GM21723 (cell line): ENCODE measurements around the gene NMD3.
A peak's percentile ranks its signal among the peaks of the same experiment; 100 is the strongest.
"Not testable (repeated sequence)": the region's sequence is repeated elsewhere in the genome, so short reads cannot be mapped to it uniquely, and the experiment has no call there.

Experiments used
- ATAC-seq: cut with Tn5 transposase; IDR thresholded peaks from one replicate; pipeline ENCODE4 v1.9.1; 2021; ENCODE audit warnings: mild to moderate bottlenecking, moderate library complexity; ENCODE audit not compliant: unreplicated experiment

Gene NMD3

DNA sequence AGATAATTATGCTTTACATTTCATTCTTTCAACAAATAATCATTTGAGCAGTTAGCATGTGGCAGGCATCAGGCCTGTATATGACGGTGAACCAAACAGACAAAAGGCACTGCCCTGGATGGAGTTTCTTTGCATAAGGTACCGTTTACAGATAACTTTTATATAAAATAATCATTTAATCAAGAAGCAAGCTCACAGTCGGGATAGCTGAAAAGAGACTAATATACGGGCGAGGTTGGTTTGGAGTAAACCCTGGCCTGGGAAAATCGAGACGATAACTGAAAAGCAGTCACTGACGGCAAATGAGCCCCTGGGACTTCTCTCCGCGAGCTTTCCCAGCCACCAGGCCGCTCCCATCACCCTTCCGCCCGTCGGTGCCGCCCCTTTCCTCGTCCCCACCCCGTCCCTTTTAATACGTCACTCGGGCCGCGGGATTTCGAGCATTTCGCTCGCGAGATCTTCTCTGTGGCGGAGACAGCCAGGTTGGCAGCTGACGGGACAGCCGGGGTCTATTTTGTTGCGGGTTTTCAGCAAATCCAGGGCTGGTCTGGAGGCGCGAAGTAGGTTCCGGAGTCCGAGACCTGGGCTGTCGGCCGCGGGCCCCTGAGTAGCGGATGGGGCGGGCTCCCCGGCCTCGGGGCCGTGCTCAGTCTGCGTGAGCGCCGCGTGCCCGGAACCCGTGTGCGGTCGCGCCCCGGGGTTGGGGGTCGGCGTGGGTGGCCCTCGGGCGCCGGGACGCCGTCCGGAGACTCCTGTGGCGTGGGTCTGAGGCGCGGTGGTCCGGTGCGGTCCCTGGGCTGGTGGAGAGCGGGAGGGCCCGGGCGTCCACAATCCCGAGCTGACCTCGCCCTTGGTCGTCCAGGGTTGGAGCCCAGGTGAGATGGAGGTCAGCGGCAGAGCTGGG, at the start of gene NMD3:
NMD3 (plus strand) TSS at position 462 of the 904 bp plus-strand sequence. CDS start 703 bp downstream, outside the sequence.
- ATAC-seq, result peak; percentile 99

DNA sequence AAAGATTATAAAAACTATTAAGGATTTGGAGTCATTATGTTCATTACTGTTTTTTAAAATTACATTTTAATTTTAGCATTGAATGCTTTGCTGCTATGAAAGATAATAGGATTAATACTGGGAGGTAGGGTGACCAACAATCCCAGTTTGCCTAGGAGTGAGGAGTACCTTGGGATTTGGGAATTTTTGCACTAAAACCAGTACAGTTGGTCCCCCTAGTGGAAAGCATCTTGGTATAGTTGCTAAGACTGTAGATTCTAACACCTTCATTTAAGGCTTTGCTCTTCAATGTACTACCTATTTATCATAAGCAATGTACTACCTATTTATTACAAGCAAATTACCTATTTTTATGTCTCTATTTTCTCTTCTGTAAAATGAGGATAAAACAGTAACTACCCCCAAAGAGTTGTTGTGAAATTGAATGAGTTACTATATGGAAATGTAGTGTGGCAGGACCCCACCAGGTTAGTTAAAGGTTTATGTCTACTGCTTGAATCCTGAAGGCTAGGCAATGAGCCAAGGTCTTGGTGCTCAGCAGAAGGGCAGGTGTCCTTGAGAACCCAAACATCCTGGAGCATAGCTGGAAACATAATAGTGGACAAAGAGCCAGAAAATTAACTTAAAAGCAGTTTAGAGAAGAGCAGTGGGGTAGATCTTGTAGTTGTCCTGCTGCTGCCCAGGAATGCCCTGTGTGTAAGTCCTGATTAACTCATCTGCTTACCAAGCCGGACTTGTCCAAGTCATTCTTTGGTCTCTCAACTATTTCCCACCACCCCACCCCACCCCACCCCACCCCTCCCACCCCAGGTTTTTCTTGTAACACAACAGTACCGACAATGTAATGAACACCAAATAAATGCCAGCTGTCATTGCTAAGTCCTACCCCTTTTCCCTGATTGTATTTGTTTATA, 49.2 kb upstream of the NMD3 start:
- ATAC-seq, result no peak

DNA sequence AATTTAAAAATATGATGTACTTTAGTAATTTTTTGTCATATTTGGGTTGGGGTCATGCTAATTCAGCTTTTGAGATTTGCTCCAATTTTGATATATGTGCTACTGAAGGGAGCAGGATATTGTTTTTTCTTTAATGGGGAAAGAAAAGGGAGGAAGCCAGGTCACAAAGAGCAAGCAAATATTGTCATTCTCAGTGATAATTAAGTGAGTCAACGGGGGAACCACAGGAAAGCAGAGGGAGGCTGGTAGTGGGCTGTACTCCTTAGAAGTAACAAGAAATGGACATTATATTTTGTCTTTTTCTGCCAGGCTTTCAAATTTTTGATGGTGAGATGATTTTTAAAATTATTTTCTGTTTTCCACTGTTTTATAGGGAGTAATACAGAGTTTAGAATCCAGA, 45.6 kb upstream of the NMD3 start:
- ATAC-seq, result no peak

DNA sequence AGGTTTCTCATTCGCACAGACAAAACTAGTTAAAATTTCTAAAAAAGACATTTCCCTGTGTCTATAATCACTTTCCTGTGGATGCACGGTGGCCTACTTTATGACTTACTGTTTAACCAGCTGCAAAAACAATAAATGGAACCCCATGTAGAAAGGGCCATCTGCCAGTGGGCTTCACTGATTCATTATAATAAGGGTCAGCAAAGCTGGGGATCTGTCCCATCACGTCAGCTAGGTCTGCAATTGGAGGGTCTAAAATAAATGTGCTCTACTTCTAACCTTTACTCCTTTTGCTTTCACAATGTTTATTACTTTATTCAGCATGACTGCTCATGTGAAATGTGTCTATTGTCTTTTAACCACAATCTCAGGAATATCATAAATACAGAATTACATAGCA, 43.1 kb upstream of the NMD3 start:
- ATAC-seq, result no peak

DNA sequence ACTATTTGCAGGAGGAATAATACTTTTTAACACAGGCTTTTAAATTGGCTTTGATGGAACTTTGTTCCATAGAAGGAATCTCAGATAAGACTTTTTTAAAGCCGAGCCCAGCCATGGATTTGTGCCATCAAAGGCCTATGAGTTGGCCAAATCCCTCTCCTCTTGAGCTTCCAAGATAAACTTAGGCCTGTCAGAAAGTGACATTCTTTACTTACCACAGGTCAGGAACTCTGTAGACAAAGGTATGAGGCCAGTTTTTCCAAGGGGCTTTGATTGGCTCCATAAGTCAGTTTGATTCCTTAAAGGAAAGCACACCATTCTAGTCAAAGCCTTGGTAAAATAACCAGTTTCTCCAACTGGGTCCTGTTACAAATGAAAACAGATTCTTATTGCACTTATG, 39.7 kb upstream of the NMD3 start:
- not testable (repeated sequence) for ATAC-seq

DNA sequence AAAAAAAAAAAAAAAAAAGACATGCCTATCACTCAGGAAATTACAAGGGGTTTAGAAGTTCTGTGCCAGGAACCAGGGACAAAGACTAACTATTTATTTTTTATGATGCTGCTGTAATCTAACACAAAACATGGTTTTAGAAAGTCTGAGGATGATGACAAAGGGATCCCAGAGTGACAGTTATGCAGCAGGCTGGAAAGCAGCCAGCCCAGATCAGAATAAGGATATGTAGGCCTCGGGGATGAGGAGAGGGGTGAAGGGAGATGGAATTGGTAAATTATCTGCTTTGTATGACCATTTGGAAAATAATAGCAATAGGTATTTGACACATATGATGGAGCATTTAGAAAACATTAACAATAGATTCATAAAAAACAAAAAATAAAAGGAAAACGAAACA, 34.1 kb upstream of the NMD3 start:
- no peak for ATAC-seq

DNA sequence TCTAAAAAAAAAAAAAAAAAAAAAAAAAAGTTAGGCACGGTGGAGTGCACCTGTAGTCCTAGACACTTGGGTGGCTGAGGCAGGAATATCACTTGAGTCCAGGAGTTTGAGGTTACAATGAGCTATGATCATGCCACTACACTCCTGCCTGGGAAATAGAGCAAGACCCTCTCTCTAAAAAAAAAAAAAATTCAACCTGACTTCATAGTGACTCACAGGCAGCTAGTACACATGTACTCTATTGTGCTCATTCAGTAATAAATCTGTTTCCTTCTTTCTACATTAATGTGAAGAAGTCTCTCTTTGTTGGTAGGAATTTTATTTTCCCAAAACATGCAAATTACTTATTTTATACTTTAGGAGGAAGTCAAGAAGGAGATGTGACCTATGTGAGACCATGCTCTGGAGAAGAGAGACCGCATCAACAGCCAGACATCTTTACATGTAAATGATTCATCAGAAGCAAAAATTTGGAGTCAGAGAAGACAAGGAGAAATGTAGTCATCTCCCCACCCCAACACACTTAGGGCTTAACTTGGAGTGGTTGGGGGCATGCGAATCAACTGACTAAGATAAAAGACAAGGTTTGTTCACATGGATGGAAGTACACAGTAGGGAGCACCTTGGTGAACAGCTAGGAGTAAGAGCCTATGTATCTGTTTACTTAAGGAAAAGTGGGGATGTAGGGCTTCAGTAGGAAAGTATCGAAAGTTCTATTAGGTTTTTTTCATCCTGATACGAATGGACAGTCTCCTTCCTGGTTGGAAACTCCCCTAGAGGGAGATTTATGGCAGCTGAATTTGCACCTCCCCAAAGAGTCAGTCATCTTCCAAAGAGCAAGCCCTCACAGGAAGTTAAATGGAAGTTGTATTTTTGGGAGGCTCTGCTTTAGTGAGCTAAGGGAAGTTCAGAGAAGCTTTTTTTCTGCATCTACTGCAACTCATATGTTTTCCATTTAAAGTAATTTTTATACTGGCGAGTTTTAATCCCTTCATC, 23.0 kb upstream of the NMD3 start:
- no peak for ATAC-seq

DNA sequence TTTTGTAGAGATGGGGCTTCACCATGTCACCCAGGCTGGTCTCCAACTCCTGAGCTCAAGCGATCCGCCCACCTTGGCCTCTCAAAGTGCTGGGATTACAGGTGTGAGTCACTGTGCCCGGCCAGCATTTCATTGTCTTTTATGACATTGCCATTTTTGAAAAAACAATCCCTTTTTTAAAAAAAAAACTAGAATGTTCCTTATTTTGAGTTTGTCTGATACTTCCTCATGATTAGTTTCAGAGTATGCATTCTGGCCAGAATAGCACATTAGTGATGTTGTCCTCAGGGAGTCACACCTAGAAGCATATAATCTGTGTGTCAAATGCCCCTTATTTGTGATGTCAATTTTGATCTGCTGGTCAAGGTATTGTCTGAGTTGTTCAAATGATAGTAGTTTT, 21.2 kb upstream of the NMD3 start:
- ATAC-seq, result no peak

DNA sequence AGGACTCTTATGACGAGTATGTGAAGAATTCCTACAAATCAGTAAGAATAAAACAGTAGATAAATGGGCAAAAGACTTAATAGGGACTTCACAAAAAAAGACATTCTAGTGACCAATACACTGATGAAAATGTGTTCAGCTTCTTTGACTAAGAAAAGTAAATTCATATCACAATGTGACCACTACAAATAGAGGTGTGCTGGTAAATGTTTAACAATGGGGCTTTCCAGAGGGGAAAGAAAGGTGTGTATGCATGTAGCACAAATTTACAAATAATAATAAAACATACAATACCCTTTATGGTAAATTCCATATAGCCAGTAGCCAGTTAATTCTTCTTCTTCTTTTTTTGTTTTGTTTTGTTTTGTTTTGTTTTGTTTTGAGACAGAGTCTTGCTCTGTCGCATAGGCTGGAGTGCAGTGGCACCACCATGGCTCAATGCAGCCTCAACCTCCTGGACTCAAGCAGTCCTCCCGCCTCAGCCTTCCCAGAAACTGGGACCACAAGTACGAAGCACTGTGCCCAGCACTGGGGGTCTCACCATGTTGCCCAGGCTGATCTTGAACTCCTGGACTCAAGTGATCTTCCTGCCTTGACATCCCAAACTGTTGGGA, 17.5 kb upstream of the NMD3 start:
- ATAC-seq, result no peak

DNA sequence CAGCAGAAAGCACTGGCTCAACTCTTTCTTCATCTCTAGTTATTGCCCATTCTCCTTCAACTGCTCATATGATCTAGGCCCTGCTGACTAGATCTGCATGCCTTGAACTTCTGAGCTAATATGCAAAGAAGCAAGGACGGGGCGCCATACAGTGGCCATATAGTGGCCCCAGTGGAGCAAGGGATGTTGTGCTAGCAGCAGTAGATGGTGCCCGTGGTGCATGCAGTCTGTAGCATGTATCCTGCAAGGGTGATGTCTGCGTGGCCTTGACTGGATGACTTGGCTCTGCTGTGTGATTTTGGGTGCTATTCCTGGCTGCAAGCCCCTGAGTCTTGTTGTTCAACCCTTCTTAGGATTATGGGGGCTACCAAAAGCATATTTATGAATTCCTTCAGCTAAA, 12.2 kb upstream of the NMD3 start:
- ATAC-seq, result no peak

DNA sequence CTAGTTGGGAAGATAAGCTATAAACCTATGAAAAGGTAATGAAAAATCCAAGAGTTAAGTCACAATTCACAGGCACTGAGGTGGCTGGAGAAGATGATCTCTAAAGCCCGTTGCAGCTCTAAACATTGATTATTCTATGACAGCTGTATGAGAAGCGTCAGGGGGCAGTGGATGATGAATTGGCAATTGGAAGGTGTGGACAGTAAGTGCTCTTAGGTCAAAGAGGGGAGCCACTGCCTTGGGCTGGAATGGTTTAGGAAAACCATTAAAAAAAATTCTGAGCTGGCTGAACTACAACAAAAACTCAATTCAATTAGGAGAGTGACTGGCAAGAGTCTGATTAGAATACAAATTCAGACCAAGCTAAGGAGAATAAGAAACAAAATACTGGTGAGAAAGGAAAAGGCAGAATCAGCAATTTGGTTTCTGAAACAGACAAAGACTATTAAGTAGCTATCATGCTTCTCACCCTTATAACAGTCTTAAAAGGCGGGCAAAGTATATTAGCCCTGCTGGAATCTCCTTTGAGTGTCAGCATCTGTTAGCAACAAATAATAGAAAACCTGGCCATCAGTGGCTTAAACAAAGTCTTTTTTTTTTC, 8.8 kb upstream of the NMD3 start:
- ATAC-seq, result no peak

DNA sequence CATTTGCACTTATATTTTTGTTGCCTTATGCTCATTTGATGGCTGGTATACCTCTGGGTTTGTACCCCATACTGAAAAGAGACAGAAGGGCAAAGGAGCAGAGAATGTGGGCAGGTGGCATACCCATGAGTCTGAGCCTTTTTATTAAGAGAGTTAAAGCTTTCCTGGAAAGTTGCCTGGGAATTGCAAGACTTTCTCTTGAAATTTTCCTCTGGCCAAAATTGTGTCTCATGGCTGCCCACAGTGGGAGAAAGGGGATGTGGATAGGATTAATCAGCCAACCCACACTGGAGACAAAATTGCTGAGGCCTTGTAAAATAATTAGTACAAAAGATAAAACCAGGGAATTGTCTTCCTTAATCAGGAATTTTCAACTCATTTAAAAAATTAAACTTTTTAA, 8.2 kb upstream of the NMD3 start:
- ATAC-seq, result no peak

DNA sequence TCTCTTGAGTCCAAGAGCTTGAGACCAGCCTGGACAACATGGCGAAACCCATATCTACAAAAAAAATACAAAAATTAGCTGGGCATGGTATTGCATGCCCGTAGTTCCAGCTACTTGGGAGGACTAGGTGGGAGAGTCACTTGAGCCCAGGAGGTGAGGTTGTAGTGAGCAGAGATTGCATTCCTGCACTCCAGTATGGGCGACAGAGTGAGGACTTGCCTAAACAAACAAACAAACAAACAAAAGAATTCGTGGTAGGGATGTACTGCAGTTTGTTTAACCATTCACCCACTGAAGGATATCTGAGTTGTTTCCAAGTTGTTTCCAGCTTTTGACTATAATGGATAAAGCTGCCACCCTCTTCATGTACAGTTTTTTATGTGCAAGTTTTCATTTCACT, 7.5 kb upstream of the NMD3 start:
- ATAC-seq, result no peak

DNA sequence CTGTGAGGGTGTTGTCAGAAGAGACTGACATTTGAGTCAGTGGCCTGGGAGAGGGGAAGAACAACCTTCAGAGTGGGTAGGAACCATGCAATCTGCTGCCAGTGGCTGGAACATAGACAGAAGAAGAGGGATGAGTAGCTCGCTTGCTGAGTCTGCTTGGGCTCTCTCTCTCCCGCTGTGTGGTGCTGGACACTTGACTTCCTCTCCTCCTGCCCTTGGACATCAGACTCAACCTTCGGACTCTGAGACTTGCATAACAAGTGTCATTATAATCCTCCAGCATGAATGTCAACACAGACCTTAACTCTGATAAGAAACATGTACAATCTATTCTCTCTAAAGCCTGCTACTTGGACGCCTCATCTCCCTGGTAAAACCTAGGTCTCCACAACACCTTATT, 5.9 kb upstream of the NMD3 start:
- ATAC-seq, result no peak

DNA sequence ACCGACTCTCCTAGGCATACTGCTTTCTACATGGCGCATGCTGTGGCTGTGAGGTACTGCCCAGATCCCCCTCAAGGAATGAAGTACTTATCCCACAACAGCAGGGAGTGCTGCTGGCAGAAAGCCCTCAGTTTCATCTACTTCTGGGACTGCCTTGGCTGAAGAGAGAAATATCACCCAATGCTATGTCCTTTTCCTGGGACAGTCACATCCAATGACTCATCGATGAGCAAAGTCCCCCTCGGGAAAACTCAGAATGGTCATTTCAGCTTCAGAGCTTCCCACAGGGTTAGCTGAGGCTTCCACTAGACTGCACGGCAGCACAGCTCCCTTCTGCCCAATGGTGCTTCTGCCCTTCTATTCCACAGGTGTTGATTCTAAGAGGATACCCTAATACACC, 3.6 kb upstream of the NMD3 start:
- no peak for ATAC-seq

DNA sequence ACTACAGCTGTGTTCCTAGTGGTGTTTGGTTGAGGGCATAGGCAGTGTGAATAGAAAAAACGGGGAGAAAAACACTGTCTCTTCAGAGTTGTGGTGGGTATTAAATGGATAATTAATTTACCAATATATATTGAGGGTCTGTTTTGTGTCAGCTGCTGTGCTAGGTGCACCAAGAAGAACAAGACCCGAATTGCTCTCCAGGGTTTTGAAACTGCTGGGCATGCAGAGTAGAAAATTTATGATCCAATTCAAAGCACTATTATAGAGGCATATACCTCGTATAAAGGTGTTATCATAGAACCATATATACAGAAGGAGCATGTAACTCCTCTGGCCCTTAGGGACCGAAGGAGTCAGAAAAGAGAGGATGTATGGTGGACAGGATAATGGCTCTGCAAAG, 1.6 kb upstream of the NMD3 start:
- no peak for ATAC-seq

DNA sequence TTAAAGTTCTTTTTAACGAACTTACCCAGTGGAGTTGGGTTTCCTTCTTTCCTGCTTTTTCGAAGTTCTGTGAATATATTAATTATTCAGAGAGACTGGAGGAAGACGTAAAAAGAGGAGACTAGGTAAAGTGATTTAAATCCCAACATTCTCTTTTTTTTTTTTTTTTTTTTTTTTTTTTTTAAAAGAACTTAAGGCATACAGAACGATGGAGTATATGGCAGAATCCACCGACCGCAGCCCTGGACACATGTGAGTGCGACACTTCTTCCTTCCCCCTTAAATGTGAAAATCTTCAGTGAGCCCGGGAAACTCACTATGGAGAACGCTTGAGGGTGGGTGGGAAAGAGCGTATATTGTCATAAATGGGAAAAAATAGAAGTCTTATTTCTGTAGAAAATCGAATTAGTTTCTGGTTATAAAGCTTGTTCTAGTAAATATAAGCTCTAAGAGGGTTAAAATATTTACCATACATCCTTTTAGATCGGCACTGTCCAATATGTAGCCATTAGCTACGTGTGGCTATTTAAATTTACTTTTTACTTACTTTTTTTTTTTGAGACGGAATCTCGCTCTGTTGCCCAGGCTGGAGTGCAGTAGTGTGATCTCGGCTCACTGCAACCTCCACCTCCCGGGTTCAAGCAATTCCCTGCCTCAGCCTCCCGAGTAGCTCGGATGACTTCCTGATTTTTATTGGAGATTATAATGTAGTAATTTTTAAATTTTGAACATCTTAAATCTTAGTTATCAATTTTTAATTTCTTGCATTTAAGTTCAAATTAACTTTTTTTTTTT, 892 bp downstream of the NMD3 start:
- ATAC-seq, result peak; percentile 26

DNA sequence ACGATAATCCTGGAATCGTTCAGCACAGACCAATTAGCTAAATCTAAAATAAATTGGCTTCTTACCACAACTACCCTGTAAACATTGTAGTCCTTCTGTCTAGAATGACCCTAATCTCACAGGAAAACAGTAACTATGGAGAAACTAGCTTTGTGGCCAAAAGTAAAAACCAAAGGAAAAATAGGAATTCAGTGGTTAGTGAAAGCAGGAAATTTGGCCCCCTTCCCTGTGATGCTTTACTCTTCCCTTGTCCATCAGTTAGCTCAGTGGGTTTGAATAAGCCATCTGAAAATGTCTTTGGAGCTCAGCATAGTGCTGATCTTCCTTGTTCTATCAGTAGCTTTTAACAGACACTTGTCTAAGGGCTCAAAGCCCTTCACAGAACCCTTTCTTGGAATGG, 1.6 kb downstream of the NMD3 start:
- no peak for ATAC-seq

DNA sequence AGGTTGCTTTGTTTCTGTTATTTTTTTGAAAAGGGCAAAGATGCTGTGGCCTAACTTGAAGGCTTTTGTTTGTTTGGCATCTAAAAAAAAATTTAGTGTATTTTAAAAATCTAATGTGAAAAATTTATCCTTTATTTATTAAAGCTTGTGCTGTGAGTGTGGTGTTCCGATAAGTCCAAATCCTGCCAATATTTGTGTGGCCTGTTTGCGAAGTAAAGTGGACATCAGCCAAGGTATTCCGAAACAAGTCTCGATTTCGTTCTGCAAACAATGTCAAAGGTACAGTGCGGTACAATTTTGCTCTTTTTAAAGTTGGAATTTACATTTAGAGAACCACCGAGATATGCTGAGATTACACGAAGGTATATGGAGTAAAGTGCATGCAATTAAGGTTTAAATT, 3.7 kb downstream of the NMD3 start:
- ATAC-seq, result no peak
